ENCODE results near the gene RIPK4.
"Not testable (repeated sequence)": the region's sequence is repeated elsewhere in the genome, so short reads cannot be mapped to it uniquely, and the experiment has no call there.

RIPK4 gene

GRCh38 chr21:41701749-41702148 lies 65.1 kb downstream of the RIPK4 start:
- TF ChIP-seq CTCF (IDR thresholded peaks at IDR 0.05; ENCODE audit: low read depth, low read length): no peak
- DNase-seq (ENCODE audit: extremely low read depth, low read depth): no peak

- DNase-seq (ENCODE audit: extremely low read depth, low read depth): no peak
- no peak for TF ChIP-seq CTCF (IDR thresholded peaks at IDR 0.05; ENCODE audit: low read depth, low read length)
Measured at GRCh38 chr21:41699311-41699710, 67.5 kb downstream of the RIPK4 start.

- no peak for DNase-seq (ENCODE audit: extremely low read depth, low read depth)
- no peak for TF ChIP-seq CTCF (IDR thresholded peaks at IDR 0.05; ENCODE audit: low read depth, low read length)
Measured at GRCh38 chr21:41698071-41698470, 68.8 kb downstream of the RIPK4 start.

- no peak for TF ChIP-seq CTCF (IDR thresholded peaks at IDR 0.05; ENCODE audit: low read depth, low read length)
- DNase-seq (ENCODE audit: extremely low read depth, low read depth): no peak
Measured at GRCh38 chr21:41695513-41695912, 71.3 kb downstream of the RIPK4 start.

GRCh38 chr21:41694042-41694441 lies 72.8 kb downstream of the RIPK4 start:
- not testable (repeated sequence) for DNase-seq (ENCODE audit: extremely low read depth, low read depth)

- TF ChIP-seq CTCF (IDR thresholded peaks at IDR 0.05; ENCODE audit: low read depth, low read length): no peak
Measured at GRCh38 chr21:41692185-41692565, 74.7 kb downstream of the RIPK4 start.

GRCh38 chr21:41691205-41692184 lies 75.4 kb downstream of the RIPK4 start:
- no peak for DNase-seq (ENCODE audit: extremely low read depth, low read depth)
- TF ChIP-seq CTCF (IDR thresholded peaks at IDR 0.05; ENCODE audit: low read depth, low read length): no peak

More at GRCh38 chr21:41692185-41692565, 74.7 kb downstream of the RIPK4 start:
- no peak for DNase-seq (ENCODE audit: extremely low read depth, low read depth)

All from AG09319 (cell line).